SK-N-MC (cell line): ENCODE measurements around the gene UTP18.

ENCODE experiments used
- EZH2 ChIP-seq: fragments of 200-600 bp; sonication (generic); IDR thresholded peaks from one replicate; pipeline ENCODE4 v1.6.1; 2017; ENCODE audit warnings: antibody characterized with exemption
- POLR2AphosphoS5 ChIP-seq: IDR thresholded peaks from 2 replicates; pipeline ENCODE4 v1.6.1; 2012; ENCODE audit warnings: mild to moderate bottlenecking, low read depth, low read length, borderline replicate concordance

- TF ChIP-seq POLR2AphosphoS5 (no peak), EZH2 (no peak)
Measured at GRCh38 chr17:51224402-51225262, 35.7 kb upstream of the UTP18 start.
